ENCODE measurements around the gene TIMP2.

DNA sequence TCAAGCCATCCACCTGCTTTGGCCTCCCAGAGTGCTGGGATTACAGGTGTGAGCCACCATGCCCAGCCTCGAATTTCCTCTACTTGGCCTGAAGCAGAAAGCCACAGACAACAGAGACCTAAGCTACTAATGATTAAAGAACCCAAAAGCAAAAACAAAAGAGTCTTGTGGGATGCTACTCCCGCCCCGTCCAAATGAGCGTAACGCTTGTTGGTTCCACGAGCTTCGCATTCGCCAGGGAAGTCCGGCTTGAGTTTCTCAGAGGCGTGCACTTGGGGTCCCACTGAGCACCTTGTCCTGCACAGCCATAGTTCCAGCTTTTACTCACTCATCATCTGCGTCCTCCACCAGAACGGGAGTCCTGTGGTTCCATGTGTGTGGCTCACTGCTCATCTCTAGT, 38.2 kb downstream of the TIMP2 start:
- TF ChIP-seq, protein P1, sequence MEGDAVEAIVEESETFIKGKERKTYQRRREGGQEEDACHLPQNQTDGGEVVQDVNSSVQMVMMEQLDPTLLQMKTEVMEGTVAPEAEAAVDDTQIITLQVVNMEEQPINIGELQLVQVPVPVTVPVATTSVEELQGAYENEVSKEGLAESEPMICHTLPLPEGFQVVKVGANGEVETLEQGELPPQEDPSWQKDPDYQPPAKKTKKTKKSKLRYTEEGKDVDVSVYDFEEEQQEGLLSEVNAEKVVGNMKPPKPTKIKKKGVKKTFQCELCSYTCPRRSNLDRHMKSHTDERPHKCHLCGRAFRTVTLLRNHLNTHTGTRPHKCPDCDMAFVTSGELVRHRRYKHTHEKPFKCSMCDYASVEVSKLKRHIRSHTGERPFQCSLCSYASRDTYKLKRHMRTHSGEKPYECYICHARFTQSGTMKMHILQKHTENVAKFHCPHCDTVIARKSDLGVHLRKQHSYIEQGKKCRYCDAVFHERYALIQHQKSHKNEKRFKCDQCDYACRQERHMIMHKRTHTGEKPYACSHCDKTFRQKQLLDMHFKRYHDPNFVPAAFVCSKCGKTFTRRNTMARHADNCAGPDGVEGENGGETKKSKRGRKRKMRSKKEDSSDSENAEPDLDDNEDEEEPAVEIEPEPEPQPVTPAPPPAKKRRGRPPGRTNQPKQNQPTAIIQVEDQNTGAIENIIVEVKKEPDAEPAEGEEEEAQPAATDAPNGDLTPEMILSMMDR (IDR thresholded peaks at IDR 0.05; ENCODE audit: low read depth, low read length), result no peak
- TF ChIP-seq POLR2A (IDR thresholded peaks at IDR 0.05; ENCODE audit: extremely low read depth, insufficient read length) (no peak), MYC (IDR thresholded peaks at IDR 0.05; ENCODE audit: low read depth, low read length) (no peak)
